ENCODE data around the gene GRM8. TPM values are rescaled to one million over a fixed set of nuclear protein-coding genes. Genes with fewer than 3 reads are reported as not detected.

GRM8 gene
- total and polyA plus RNA-seq, 8 donors: 0.26 to 0.75 (median 0.44) TPM; not detected in 2

GRCh38 chr7:126486806-126487205 lies 765.9 kb downstream of the GRM8 start:
- intact Hi-C loops (cut with DNase I): no loop called here
- Histone ChIP-seq H3K27ac (no peak overlapping the region), H3K9me3 (no peaks in the 10 kb centered on the region), H3K4me3 (no peak overlapping the region), H3K27me3 (no peaks in the 10 kb centered on the region), H3K36me3 (no peaks in the 10 kb centered on the region), H3K4me1 (no peaks in the 10 kb centered on the region)
- ATAC-seq: no peak
- no peak for DNase-seq
- TF ChIP-seq CTCF (IDR thresholded peaks at IDR 0.05): no peak

- H3K4me3 ChIP-seq: no peak overlapping the region
- H3K9me3 ChIP-seq: no peaks in the 10 kb centered on the region
- no peak for TF ChIP-seq CTCF (IDR thresholded peaks at IDR 0.05)
- ATAC-seq (no peak), DNase-seq (no peak)
- H3K36me3 ChIP-seq: no peaks in the 10 kb centered on the region
- H3K27me3 ChIP-seq: no peaks in the 10 kb centered on the region
- no peaks in the 10 kb centered on the region for H3K4me1 ChIP-seq
- H3K27ac ChIP-seq: no peak overlapping the region
- intact Hi-C loops (cut with DNase I): no loop called here
Observed at GRCh38 chr7:126485791-126486190, 767.0 kb downstream of the GRM8 start.

GRCh38 chr7:126483972-126484371 lies 768.8 kb downstream of the GRM8 start:
- Histone ChIP-seq H3K9me3 (no peaks in the 10 kb centered on the region), H3K4me1 (no peaks in the 10 kb centered on the region), H3K27me3 (no peaks in the 10 kb centered on the region), H3K4me3 (no peak overlapping the region), H3K27ac (no peak overlapping the region), H3K36me3 (no peaks in the 10 kb centered on the region)
- DNase-seq (no peak), ATAC-seq (no peak)
- no peak for TF ChIP-seq CTCF (IDR thresholded peaks at IDR 0.05)
- intact Hi-C loops (cut with DNase I): no loop called here

GRCh38 chr7:126472825-126473224 lies 779.9 kb downstream of the GRM8 start:
- H3K9me3 ChIP-seq: peaks cover 0 to 38% of the 10 kb centered on the region in 2 donors
- DNase-seq (no peak), ATAC-seq (no peak)
- H3K4me1 ChIP-seq: no peaks in the 10 kb centered on the region
- no peaks in the 10 kb centered on the region for H3K36me3 ChIP-seq
- TF ChIP-seq CTCF (IDR thresholded peaks at IDR 0.05): no peak
- intact Hi-C loops (cut with DNase I): no loop called here
- H3K27me3 ChIP-seq: no peaks in the 10 kb centered on the region
- no peak overlapping the region for H3K27ac ChIP-seq
- H3K4me3 ChIP-seq: no peak overlapping the region

GRCh38 chr7:126462405-126462804 lies 790.3 kb downstream of the GRM8 start:
- no peak overlapping the region for H3K4me3 ChIP-seq
- H3K36me3 ChIP-seq: no peaks in the 10 kb centered on the region
- ATAC-seq: no peak
- no peaks in the 10 kb centered on the region for H3K4me1 ChIP-seq
- no peak overlapping the region for H3K27ac ChIP-seq
- no peak for DNase-seq
- intact Hi-C loops (cut with DNase I): no loop called here
- H3K9me3 ChIP-seq: no peaks in the 10 kb centered on the region
- no peak for TF ChIP-seq CTCF (IDR thresholded peaks at IDR 0.05)
- no peaks in the 10 kb centered on the region for H3K27me3 ChIP-seq
